Measurements from ENCODE around the gene MTCH2.

- TF ChIP-seq CTCF (IDR thresholded peaks at IDR 0.05) (no peak), POLR2A (IDR thresholded peaks at IDR 0.05) (no peak)
Measured at GRCh38 chr11:47667555-47667954, 25.2 kb upstream of the MTCH2 start.

Data from testis (tissue), 2 donors.